ENCODE measurements around the gene MASP1.

MASP1 gene

DNA sequence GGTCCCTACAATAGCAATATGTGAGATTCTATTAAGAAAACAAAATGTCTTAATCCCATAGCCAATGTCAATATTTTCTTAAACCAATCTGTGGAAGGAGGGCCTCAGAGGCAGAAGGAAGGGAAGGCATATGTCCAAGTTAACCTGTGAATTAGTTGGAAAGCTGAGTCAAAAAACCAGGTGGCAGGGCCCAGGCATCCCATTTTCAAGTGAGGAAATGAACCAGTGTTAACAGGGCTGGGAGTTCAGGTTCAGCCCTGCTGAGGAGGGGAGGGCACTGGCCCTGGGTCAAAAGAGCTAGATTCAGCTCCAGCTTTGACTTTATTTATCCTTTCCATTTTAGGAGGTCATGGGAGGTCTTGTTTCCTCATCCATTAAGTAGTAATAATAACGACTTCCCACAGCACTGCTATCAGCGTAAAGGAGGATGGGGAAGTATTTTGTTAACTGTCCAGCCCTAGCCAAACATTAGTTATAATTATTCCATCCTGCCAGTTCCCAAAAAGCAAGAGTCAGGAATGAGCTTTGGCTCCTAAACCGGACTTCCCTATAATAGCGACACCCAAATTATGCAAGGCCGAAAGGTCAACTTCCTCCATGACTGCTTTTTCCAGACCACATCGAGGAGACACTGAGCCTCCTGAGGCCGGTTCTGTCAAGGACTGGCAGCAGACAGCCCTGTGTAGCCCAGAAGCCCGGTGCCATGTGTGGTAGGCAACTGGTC, 3.2 kb downstream of the MASP1 start:
- no peak for ATAC-seq
- Mint-ChIP-seq H3K9me3 (no peaks in the 10 kb centered on the region), H3K36me3 (ENCODE audit: low read depth) (no peaks in the 10 kb centered on the region), H3K4me1 (peaks cover 1% of the 10 kb centered on the region), H3K27me3 (peaks cover 28% of the 10 kb centered on the region), H3K4me3 (no peak overlapping the region), H3K27ac (no peak overlapping the region)
- DNase-seq, result no peak

DNA sequence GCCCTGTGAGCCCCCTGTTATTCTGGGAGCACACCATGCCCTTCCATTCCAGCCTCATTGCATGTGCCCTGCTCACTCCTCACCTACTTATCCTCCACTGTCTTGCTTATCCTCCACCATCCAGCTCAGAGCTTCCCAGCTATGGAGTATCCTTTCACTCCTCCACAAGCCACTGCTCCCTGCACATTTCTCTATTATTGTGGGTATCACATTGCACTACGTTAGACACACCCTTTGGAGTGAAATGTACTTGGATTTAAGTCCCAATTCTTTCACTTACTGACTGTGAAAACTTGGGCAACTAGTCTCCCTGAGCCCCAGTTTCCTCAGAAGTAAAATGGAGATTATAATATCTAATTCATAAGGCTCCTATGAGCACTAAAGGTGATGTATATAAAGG, 4.3 kb downstream of the MASP1 start:
- no peak for DNase-seq
- no peaks in the 10 kb centered on the region for H3K36me3 Mint-ChIP-seq (ENCODE audit: low read depth)
- peaks cover 24% of the 10 kb centered on the region for H3K27me3 Mint-ChIP-seq
- H3K27ac Mint-ChIP-seq, result no peak overlapping the region
- no peaks in the 10 kb centered on the region for H3K4me1 Mint-ChIP-seq
- H3K9me3 Mint-ChIP-seq, result no peaks in the 10 kb centered on the region
- H3K4me3 Mint-ChIP-seq, result no peak overlapping the region
- ATAC-seq, result no peak

DNA sequence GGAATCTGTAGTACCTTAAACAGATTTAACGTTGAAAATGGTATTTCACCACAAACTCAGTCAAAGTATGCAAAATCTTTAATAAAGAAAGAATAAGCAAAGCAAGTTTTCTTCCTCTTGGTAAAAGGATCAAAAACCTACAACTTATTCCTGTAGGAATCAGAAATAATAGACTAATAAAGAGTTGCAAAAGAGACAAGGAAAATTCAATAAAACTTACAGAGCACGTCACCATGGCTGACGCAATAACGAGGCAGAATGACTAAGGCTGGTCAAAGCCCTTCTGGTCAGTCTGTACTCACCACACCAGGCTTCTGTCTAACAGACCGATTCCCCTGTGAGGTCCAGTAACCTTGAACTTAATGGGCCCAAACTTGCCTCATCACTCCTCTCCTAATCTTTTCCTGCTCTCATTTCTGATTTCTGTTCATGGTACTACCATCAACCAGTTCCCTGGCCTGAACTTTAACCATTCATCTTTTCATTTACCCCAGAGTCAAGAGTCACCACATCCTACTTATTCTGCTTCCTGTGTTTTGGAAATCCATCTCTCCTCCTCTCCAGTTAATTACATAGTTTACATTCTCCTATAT, 5.0 kb downstream of the MASP1 start:
- Mint-ChIP-seq H3K4me1 (no peaks in the 10 kb centered on the region), H3K4me3 (no peak overlapping the region), H3K36me3 (ENCODE audit: low read depth) (no peaks in the 10 kb centered on the region), H3K9me3 (no peaks in the 10 kb centered on the region), H3K27me3 (peaks cover 19% of the 10 kb centered on the region), H3K27ac (no peak overlapping the region)
- DNase-seq (no peak), ATAC-seq (no peak)

DNA sequence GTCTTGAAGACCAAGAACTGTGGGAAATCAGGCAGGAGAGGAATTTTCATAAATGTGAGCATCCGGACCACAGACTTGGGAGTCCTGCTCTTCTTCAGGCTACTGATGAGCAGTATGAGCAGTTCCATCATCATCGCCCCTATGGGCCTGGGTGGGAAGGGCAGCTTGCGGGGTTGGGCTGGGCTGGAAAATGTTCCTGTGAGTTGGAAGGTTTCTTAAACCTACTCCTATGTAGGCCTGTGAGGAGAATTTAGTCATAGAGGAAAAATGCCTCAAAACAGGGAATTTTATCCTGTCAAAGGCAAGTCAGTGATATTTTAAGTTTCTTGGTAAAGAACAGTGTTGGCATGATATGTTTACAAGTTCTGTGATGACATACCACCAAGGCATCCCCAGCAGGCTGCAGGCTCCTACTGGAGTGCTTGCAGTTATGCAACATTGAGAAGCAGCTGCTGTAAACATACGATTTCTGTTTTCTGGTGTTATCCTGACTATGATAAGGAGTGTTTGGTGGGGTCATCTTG, 10.3 kb downstream of the MASP1 start:
- DNase-seq (no peak), ATAC-seq (no peak)
- Mint-ChIP-seq H3K27me3 (no peaks in the 10 kb centered on the region), H3K4me3 (no peak overlapping the region), H3K27ac (no peak overlapping the region), H3K36me3 (ENCODE audit: low read depth) (no peaks in the 10 kb centered on the region), H3K9me3 (no peaks in the 10 kb centered on the region), H3K4me1 (no peaks in the 10 kb centered on the region)

DNA sequence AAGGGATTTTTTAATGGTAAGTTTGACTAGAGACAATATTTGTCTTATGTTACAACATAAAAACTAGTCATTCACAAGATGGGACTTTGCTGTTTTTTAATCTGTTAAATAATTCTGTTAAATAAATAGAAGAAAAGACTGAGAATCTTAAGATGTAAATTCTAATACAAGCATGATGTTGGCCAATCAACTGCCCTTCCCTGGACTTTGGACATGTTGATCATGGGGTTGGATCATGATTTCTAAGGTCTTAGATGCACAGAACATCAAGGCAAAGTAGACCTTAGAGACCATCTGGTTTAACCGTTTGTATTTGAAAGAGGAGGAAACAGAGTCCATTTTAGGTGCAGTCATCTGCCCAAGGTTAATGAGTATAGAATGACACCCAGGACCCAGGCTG, 10.9 kb downstream of the MASP1 start:
- Mint-ChIP-seq H3K9me3 (no peaks in the 10 kb centered on the region), H3K27ac (no peak overlapping the region), H3K36me3 (ENCODE audit: low read depth) (no peaks in the 10 kb centered on the region), H3K4me1 (no peaks in the 10 kb centered on the region), H3K27me3 (no peaks in the 10 kb centered on the region), H3K4me3 (no peak overlapping the region)
- ATAC-seq, result no peak
- DNase-seq, result no peak

DNA sequence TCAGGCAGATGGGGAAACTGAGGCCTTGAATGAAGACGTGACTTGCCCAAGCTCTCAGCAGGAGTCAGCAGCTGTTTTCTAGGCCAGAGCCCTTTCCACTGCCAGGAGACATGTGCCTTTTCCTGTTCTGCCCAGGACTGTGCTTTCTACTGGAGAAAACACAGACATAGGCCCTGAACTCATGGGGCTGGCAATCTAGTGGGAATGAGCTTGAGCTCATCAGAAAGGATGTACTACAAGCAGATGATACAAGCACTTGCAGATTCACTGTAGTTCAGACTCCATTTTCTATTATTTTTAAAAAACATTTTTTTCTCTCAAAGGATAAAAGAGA, 14.4 kb downstream of the MASP1 start:
- DNase-seq (no peak), ATAC-seq (no peak)
- no peak overlapping the region for H3K27ac Mint-ChIP-seq
- no peaks in the 10 kb centered on the region for H3K4me1 Mint-ChIP-seq
- no peaks in the 10 kb centered on the region for H3K36me3 Mint-ChIP-seq (ENCODE audit: low read depth)
- H3K27me3 Mint-ChIP-seq, result no peaks in the 10 kb centered on the region
- no peaks in the 10 kb centered on the region for H3K9me3 Mint-ChIP-seq
- H3K4me3 Mint-ChIP-seq, result no peak overlapping the region

DNA sequence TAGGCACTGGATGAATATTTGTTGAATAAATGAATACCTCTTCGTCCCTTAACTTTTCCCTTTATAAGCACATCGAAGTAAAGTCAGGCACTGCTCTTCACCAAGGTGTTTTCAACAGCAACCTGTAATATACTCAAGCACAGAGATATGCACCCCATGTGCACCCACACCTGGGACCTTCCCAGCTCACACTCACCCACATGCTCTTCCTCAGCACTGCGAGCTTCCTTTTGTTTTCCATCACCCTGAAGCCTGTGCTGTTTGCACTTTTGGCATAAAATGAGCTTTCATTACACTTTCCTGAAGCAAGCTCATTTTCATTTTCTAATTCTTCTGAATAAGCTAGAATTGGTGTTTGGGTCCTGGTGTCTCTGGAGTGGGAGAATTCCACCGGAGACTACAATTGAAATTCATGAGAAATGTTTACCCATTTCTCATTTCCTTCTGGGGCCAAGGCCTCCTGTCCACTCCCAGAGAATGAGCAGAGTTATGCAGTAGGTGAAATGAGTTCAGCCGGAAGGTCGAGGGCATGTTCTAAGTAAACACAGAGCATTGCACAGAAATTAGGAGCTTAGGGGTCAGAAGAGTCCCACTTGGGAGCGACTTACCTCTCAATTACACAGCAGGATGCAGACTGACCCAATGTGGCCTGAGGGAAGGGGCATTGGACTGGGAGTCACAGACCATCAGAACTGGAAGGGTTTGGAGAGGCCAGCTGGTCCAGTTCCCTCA, 15.0 kb downstream of the MASP1 start:
- Mint-ChIP-seq H3K4me1 (no peaks in the 10 kb centered on the region), H3K27ac (no peak overlapping the region), H3K4me3 (no peak overlapping the region), H3K9me3 (no peaks in the 10 kb centered on the region), H3K36me3 (ENCODE audit: low read depth) (no peaks in the 10 kb centered on the region), H3K27me3 (peaks cover 4% of the 10 kb centered on the region)
- ATAC-seq (no peak), DNase-seq (no peak)

DNA sequence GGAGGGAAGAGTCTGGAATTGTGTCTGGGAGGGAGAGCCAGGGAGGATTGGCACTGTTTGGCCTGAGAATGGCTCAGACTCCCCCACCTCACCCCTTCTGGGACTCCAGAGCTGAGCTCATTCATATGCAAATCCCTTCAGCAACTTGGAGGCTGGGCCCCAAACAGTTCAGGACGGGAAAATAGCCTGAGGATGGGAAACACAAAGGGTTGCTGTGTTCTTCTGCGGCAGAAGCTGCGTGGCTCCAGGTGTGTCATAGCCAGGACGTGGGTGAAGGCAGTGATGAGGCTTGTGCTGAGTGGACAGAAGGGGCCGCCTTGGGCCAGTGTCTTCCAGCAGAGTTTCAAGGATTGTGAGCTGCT, 16.6 kb downstream of the MASP1 start:
- H3K27ac Mint-ChIP-seq, result no peak overlapping the region
- H3K4me3 Mint-ChIP-seq, result no peak overlapping the region
- ATAC-seq, result no peak
- H3K9me3 Mint-ChIP-seq, result peaks cover 6% of the 10 kb centered on the region
- no peak for DNase-seq
- H3K27me3 Mint-ChIP-seq, result peaks cover 8% of the 10 kb centered on the region
- no peaks in the 10 kb centered on the region for H3K4me1 Mint-ChIP-seq
- no peaks in the 10 kb centered on the region for H3K36me3 Mint-ChIP-seq (ENCODE audit: low read depth)

DNA sequence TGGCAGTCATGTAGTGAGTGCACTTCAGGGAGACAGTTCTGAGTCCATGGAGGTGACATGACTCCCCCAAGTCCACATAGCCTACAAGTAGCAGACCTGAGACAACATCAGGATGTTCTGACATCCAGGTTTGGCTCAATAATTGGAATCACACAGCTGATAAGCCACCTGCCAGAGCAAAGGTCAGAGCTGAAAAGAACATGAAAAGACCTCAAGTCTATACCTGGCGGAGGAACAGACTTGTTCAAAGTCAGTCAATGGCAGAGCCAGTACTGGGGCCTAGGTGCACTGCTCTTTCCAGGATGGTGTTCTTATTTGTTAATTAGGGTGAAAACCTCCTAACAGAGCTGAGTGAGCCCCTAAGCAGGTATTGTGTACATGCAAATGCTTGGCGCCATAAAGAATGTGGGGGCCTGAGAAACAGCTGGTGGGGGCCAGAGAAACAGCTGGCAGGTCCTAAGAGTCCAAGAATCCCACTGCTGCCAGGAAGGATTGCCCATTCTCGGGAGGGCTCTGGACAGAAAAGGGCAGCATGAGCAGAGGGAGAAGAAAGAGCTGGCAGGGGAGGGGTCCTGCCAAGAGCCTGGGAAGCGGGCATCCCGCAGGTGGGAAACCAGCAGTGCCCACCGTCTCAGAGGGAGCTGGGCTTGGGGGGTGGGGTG, 17.1 kb downstream of the MASP1 start:
- ATAC-seq (no peak), DNase-seq (no peak)
- H3K9me3 Mint-ChIP-seq, result peaks cover 11% of the 10 kb centered on the region
- no peak overlapping the region for H3K4me3 Mint-ChIP-seq
- no peak overlapping the region for H3K27ac Mint-ChIP-seq
- H3K4me1 Mint-ChIP-seq, result no peaks in the 10 kb centered on the region
- no peaks in the 10 kb centered on the region for H3K36me3 Mint-ChIP-seq (ENCODE audit: low read depth)
- peaks cover 8% of the 10 kb centered on the region for H3K27me3 Mint-ChIP-seq

DNA sequence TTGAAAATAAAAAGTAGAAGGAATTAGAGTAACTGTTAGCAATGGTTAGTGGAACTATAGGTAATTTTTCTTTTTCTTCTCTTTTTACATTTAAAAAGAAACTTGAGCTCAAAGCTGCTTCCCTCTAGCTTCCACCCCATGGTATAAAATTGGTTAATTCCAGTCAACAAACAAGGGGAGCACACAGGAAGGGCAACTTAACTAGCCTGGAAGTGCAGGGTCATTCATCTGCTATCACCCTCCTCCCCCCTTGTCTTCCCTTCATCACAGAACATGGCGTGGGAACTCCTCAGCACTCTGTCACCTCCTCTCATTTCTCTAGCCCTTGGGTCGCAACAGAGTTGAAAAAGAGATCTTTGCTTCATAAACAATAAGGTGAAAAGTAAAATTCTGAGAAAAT, 20.0 kb downstream of the MASP1 start:
- H3K27me3 Mint-ChIP-seq, result peaks cover 10% of the 10 kb centered on the region
- DNase-seq, result no peak
- no peak overlapping the region for H3K27ac Mint-ChIP-seq
- no peaks in the 10 kb centered on the region for H3K4me1 Mint-ChIP-seq
- peaks cover 12% of the 10 kb centered on the region for H3K9me3 Mint-ChIP-seq
- H3K4me3 Mint-ChIP-seq, result no peak overlapping the region
- ATAC-seq, result no peak
- no peaks in the 10 kb centered on the region for H3K36me3 Mint-ChIP-seq (ENCODE audit: low read depth)

DNA sequence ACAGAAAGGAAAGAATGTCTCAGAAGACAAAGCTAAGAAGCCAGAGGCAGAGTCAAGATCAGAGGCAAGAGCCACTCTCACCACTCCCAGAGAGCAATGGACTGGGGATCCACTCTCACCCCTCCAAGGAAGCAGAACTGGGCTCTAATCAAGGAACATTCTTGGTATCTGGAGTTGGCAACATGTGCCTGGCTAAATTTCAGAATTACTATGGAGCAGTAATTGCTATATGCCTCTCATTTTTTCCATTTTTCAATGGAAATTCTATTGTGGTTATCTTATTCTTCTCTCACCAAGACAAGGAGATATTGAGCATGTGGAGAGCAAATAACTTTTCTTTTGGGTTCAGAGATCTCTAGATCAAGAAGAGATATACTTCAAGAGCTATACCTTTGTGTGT, 22.1 kb downstream of the MASP1 start:
- no peak overlapping the region for H3K27ac Mint-ChIP-seq
- ATAC-seq, result no peak

DNA sequence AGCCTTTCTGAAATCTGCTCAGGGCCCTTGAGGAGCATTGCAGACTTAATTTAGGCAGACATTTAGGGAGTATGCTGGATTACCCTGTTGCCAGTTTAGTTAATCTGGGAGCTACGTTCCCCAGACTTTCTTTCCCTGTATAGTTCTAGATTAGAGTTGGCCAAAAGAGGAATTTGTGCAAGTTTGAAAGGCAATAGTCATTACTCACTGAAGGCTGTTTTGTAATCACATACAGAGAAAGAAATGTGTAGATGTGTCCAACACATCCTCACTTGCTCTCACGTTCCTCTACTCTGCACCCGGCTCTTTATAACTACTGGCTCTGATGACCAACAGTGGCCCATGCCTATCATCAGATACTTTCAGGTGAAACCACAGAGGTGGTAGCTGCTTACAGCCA, 24.2 kb downstream of the MASP1 start:
- Mint-ChIP-seq H3K36me3 (ENCODE audit: low read depth) (no peaks in the 10 kb centered on the region), H3K4me3 (no peak overlapping the region), H3K27me3 (peaks cover 24% of the 10 kb centered on the region), H3K4me1 (no peaks in the 10 kb centered on the region), H3K27ac (no peak overlapping the region), H3K9me3 (peaks cover 12% of the 10 kb centered on the region)
- no peak for ATAC-seq
- no peak for DNase-seq

More for the DNA sequence above, 22.1 kb downstream of the MASP1 start:
- no peak for DNase-seq
- Mint-ChIP-seq H3K27me3 (peaks cover 17% of the 10 kb centered on the region), H3K36me3 (ENCODE audit: low read depth) (no peaks in the 10 kb centered on the region), H3K4me3 (no peak overlapping the region), H3K9me3 (peaks cover 12% of the 10 kb centered on the region), H3K4me1 (no peaks in the 10 kb centered on the region)

DNA sequence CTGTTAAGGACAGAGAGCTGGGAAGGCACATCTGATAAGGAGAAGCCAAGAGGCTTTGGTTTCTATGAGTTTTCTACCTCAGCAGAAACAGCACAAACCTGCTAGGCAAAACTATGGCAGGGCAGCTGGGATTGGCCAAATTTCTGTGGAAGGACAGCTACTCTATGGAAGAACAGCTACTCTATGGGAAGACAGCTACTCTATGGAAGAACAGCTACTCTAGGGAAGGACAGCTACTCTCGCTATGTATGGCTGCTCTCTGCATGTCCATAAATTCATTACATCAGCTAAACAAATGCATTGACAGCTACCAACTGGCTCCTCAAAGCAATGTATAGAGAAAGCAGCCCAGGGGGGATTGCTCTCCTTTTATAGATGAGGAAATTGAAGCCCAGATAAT, 24.8 kb downstream of the MASP1 start:
- ATAC-seq, result no peak
- no peaks in the 10 kb centered on the region for H3K4me1 Mint-ChIP-seq

DNA sequence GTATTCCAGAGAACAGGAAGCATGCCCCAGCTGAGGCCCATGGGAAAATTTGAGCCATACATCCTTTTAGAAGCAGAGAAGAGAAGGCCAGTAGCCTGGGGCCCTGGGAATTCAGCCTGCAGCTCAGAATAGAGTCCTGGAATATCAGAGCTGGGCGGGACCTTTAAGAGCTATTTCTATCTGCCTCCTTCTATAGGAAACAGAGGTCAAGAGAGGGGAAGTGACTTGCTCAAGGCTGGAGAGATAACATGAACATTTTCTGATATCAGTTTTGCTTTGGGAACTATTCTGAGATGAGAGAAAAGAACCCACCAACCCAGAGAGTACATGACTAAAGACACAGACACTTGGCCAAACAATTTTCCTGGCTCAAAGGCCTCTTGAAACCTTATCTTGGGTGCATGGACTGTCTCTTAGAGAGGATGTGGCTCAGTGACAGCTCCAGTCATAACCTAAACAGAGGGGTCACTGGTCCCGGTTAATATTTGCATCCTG, 26.0 kb downstream of the MASP1 start:
- Mint-ChIP-seq H3K27me3 (peaks cover 30% of the 10 kb centered on the region), H3K4me1 (no peaks in the 10 kb centered on the region)
- no peak for DNase-seq

More for the DNA sequence above, 24.8 kb downstream of the MASP1 start:
- Mint-ChIP-seq H3K27ac (no peak overlapping the region), H3K9me3 (peaks cover 14% of the 10 kb centered on the region), H3K27me3 (peaks cover 26% of the 10 kb centered on the region), H3K36me3 (ENCODE audit: low read depth) (no peaks in the 10 kb centered on the region), H3K4me3 (no peak overlapping the region)
- no peak for DNase-seq

More for the DNA sequence above, 26.0 kb downstream of the MASP1 start:
- ATAC-seq, result no peak
- Mint-ChIP-seq H3K36me3 (ENCODE audit: low read depth) (no peaks in the 10 kb centered on the region), H3K27ac (no peak overlapping the region), H3K4me3 (no peak overlapping the region), H3K9me3 (peaks cover 17% of the 10 kb centered on the region)

Data from activated naive CD8-positive, alpha-beta T cell treated with anti-CD3 and anti-CD28 coated beads, Interleukin-2, amount 50 U/mL, for 24 hours (primary cell).